ENCODE measurements around the gene KRT14. TPM values are rescaled to one million over a fixed set of nuclear protein-coding genes. Genes with fewer than 3 reads are reported as not detected.
"Not testable (repeated sequence)": the region's sequence is repeated elsewhere in the genome, so short reads cannot be mapped to it uniquely, and the experiment has no call there.

The KRT14 gene
- total RNA-seq, 4 donors from 2014 or later = 2.9 TPM; not detected in 3

DNA sequence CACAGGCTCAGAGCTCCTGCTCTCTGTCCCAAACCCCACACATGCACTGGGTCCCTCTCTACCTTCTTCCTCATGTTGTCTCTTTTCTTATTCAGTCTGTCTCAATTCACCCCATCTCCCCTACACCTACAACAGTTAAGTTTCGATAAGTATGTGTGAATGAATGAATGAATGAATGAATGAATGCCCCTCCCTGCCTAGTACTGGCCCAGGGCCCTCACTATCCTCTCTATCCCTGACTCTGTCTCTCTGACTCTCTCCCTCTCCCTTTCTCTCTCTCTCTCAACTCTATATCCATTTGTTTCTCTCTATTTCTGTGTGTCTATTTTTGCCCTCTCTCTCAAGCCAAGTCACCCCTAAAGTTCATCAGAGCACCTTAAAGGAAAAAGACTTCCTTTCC is 8.2 kb downstream of the KRT14 start:
- H3K4me1 ChIP-seq = no peaks in the 10 kb centered on the region
- H3K27ac ChIP-seq (replicated peaks in 1 of 4) = no peak overlapping the region
- no peaks in the 10 kb centered on the region for H3K36me3 ChIP-seq
- DNase-seq (ENCODE audit: extremely low spot score) = no peak
- intact Hi-C loops (cut with DNase I) = no loop called here
- no peaks in the 10 kb centered on the region for H3K9me3 ChIP-seq
- peaks cover 0 to 65% (median 0%) of the 10 kb centered on the region in 4 donors for H3K27me3 ChIP-seq
- TF ChIP-seq CTCF (IDR thresholded peaks at IDR 0.05) (no peak), POLR2AphosphoS5 (IDR thresholded peaks at IDR 0.05) (no peak), POLR2A (IDR thresholded peaks at IDR 0.05; ENCODE audit: low read depth) (no peak), EP300 (IDR thresholded peaks at IDR 0.05) (no peak)
- H3K4me3 ChIP-seq = no peak overlapping the region
- 87% methylated on average over 1 of the region's 1 CpG for WGBS

DNA sequence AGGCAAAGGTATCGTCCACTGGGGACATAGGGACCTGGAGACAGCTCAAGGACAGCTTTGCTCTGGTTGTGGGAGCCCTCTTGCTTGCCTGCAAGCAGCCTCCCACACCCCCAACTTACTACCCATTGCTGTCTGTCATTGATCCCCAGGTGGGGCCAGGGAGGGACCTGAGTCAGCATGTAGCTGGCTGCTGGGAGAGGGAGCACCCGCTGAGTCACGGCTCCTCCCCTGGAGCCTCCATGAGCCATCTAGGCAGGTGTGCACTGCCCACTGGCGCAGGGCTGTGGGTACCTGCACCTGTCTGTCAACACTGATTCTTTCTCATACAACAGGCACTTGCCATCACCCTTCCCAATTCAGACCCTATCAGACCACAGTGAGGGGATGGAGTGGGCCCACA is 10.0 kb downstream of the KRT14 start:
- H3K4me1 ChIP-seq; DNase-seq (ENCODE audit: extremely low spot score); H3K4me3 ChIP-seq; H3K9me3 ChIP-seq; intact Hi-C loops (cut with DNase I); H3K27ac ChIP-seq (replicated peaks in 1 of 4); H3K36me3 ChIP-seq: not testable (repeated sequence)
- peaks cover 0 to 70% (median 0%) of the 10 kb centered on the region in 4 donors for H3K27me3 ChIP-seq
- 71% methylated on average over 4 of the region's 4 CpGs for WGBS

DNA sequence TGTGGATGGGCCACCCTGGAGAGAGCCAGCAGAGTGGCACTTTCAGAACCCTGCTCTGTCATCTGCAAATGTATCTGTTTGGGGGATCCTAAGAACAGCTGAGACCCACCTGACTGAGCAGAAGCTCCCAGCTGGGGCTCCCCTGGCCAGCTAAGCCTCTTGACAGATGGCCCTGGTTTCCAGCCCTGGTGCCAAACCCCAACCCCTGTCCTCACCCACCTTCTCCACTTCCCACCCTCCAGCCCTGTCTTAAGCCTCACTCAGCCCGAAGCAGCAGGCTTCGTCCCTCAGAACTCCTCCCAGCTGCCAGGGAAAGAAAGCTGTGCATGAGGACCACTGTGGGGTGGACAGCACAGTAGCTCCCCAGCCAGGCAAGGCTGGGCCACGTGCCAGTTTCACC is 11.4 kb downstream of the KRT14 start:
- H3K36me3 ChIP-seq = no peaks in the 10 kb centered on the region
- intact Hi-C loops (cut with DNase I) = no loop called here
- peaks cover 0 to 76% (median 0%) of the 10 kb centered on the region in 4 donors for H3K27me3 ChIP-seq
- TF ChIP-seq POLR2AphosphoS5 (IDR thresholded peaks at IDR 0.05) (no peak), EP300 (IDR thresholded peaks at IDR 0.05) (no peak), CTCF (IDR thresholded peaks at IDR 0.05) (no peak), POLR2A (IDR thresholded peaks at IDR 0.05; ENCODE audit: low read depth) (no peak)
- H3K4me3 ChIP-seq = no peak overlapping the region
- H3K4me1 ChIP-seq = no peaks in the 10 kb centered on the region
- no peaks in the 10 kb centered on the region for H3K9me3 ChIP-seq
- WGBS = 68% methylated on average over 3 of the region's 3 CpGs
- DNase-seq (ENCODE audit: extremely low spot score) = no peak
- H3K27ac ChIP-seq (replicated peaks in 1 of 4) = no peak overlapping the region

DNA sequence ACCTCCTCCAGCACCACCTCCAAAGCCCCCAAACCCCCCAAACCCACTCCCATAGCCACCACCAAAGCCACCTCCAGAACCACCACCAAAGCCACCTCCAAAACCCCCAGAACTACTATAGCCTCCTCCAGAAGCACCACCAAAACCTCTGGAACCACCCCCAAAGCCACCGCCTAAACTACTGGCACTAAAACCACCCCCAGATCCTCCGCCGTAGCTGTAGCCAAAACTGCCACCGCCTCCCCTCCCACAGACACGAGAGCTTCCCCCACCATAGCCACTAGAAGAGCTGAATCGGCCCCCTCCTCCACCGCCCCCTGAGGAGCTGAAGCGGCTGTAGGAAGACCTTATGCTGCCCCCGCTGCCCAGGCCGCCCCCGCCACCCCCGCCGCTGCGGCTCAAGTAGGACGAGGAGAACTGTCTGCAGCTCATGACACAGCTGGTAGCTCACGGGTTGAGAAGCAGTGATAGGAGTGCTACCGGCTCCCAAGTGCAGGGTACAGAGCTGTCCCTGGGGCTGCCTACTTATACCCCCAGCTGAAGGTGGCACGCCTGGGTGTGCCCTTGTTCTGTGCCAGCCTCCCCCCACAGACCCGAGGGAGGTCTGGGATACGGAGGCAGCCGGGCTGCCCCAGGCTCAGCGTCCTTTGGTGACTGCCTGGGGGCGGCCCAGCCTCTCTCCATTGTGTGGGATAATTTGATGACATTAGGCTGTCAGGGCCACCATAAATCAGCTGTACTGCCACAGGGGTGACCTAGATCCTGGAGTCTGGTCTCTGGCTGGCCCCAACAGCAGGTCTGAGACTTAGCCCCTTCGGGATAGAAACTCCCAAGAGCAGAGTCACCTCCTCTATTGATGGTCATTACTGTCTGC is 14.9 kb downstream of the KRT14 start, which contains the start of gene KRT9:
Gene KRT9, minus strand, starts transcription at position 499 of the 874 bp plus-strand sequence. Its CDS starts 67 bp downstream, at position 432.
- no peaks in the 10 kb centered on the region for H3K4me1 ChIP-seq
- peaks cover 0 to 51% (median 0%) of the 10 kb centered on the region in 4 donors for H3K27me3 ChIP-seq
- 72% methylated on average over 17 of the region's 24 CpGs for WGBS
- intact Hi-C loops (cut with DNase I) = no loop called here
- H3K36me3 ChIP-seq = no peaks in the 10 kb centered on the region
- H3K9me3 ChIP-seq = no peaks in the 10 kb centered on the region
- no peak for DNase-seq (ENCODE audit: extremely low spot score)
- no peak within 1 kb of the TSS for H3K4me3 ChIP-seq
- no peak for TF ChIP-seq CTCF (IDR thresholded peaks at IDR 0.05)
- TF ChIP-seq EP300 (IDR thresholded peaks at IDR 0.05) = no peak
- TF ChIP-seq POLR2AphosphoS5 (IDR thresholded peaks at IDR 0.05) = no peak
- no peak for TF ChIP-seq POLR2A (IDR thresholded peaks at IDR 0.05; ENCODE audit: low read depth)
- H3K27ac ChIP-seq (replicated peaks in 1 of 4) = no peak within 1 kb of the TSS

DNA sequence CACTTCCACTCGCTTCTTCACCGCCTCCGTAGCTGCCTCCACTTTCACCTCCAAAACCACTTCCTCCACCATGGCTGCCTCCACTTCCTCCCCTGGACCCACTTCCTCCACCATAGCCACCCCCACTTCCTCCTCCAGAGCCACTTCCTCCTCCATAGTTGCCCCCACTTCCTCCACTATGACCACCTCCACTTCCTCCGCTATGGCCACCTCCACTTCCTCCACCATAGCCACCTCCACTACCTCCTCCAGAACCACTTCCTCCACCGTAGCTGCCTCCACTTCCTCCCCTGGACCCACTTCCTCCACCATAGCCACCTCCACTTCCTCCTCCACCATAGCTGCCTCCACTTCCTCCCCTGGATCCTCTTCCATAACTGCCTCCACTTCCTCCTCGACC is 19.4 kb downstream of the KRT14 start:
- intact Hi-C loops (cut with DNase I) = no loop called here

More for the DNA sequence above, 19.4 kb downstream of the KRT14 start:
- no peaks in the 10 kb centered on the region for H3K4me1 ChIP-seq
- H3K27me3 ChIP-seq = peaks cover 0 to 28% (median 0%) of the 10 kb centered on the region in 4 donors
- H3K4me3 ChIP-seq = no peak overlapping the region
- H3K27ac ChIP-seq (replicated peaks in 1 of 4) = no peak overlapping the region
- no peak for DNase-seq (ENCODE audit: extremely low spot score)
- 78% methylated on average over 6 of the region's 6 CpGs for WGBS
- H3K9me3 ChIP-seq = no peaks in the 10 kb centered on the region
- H3K36me3 ChIP-seq = no peaks in the 10 kb centered on the region
- no peak for TF ChIP-seq POLR2A (IDR thresholded peaks at IDR 0.05; ENCODE audit: low read depth)
- TF ChIP-seq EP300 (IDR thresholded peaks at IDR 0.05) = no peak
- no peak for TF ChIP-seq POLR2AphosphoS5 (IDR thresholded peaks at IDR 0.05)
- no peak for TF ChIP-seq CTCF (IDR thresholded peaks at IDR 0.05)
